Heart right ventricle (tissue), 16 donors: Measurements from ENCODE around the gene TRPC6. TPM values are rescaled to one million over a fixed set of nuclear protein-coding genes. Genes with fewer than 3 reads are reported as not detected.

Experiments used
- ATAC-seq, 8 donors: fragments of 200-7000 bp; cut with Tn5 transposase; one replicate each; pipeline ENCODE4 v1.9.1; 2020; ENCODE audit warnings: mild to moderate bottlenecking in 8 of 8, moderate library complexity in 8 of 8, moderate number of reproducible peaks in 1 of 8
- DNase-seq, 2 donors: peaks; one replicate each; pipeline ENCODE4 v3.0.0-alpha.2; 2020
- H3K27ac ChIP-seq, 10 donors: fragments of 200-600 bp; sonication (generic) in 2 of 10; one replicate each; pipeline versions ENCODE4 v1.5.0 to v1.8.0; 2020 to 2022; ENCODE audit warnings: mild to moderate bottlenecking in 3 of 10
- H3K27me3 ChIP-seq, 7 donors: fragments of 200-600 bp; one replicate each; pipeline ENCODE4 v1.8.0; 2021 to 2022; ENCODE audit warnings: mild to moderate bottlenecking in 2 of 7
- H3K36me3 ChIP-seq, 9 donors: fragments of 200-600 bp; sonication (generic) in 1 of 9; one replicate each; pipeline versions ENCODE4 v1.5.0 to v1.8.0; 2020 to 2022; ENCODE audit warnings: mild to moderate bottlenecking in 2 of 9
- H3K4me1 ChIP-seq, 9 donors: fragments of 200-600 bp; sonication (generic) in 1 of 9; one replicate each; pipeline versions ENCODE4 v1.5.0 to v1.8.0; 2020 to 2022; ENCODE audit warnings: mild to moderate bottlenecking in 4 of 9
- H3K4me3 ChIP-seq, 10 donors: fragments of 200-600 bp; sonication (generic) in 2 of 10; one replicate each; pipeline versions ENCODE4 v1.5.0 to v1.8.0; 2020 to 2022; ENCODE audit warnings: mild to moderate bottlenecking in 7 of 10, moderate library complexity in 2 of 10
- H3K9me3 ChIP-seq, 11 donors: fragments of 200-600 bp in 10 of 11; sonication (generic) in 2 of 11; one replicate each; pipeline versions ENCODE4 v1.5.0 to v1.8.0; 2013 to 2022; ENCODE audit warnings: mild to moderate bottlenecking in 2 of 11, control low read depth in 1 of 11, moderate library complexity in 1 of 11
- CTCF ChIP-seq, 9 donors: fragments of 200-600 bp; sonication (generic) in 2 of 9; IDR thresholded peaks; one replicate each; pipeline versions ENCODE4 v1.5.0 to v1.8.0; 2021 to 2022; ENCODE audit warnings: antibody characterized with exemption in 9 of 9, mild to moderate bottlenecking in 5 of 9, moderate library complexity in 1 of 9
- WGBS, 2 donors: extraction: QIAGEN DNeasy Blood & Tissue Kit; methylation state at CpG; one replicate each; pipeline ENCODE4 v1.1.7; 2013; ENCODE audit warnings: inconsistent platforms in 1 of 2; 5-methylcytosine and 5-hydroxymethylcytosine counted together
- intact Hi-C, 10 donors: fragments of 100-400 bp; cut with DNase I; formaldehyde crosslinking; loops; one replicate each; pipeline versions ENCODE4 v1.11.1 to v1.14.2; 2022
- microRNA-seq, 2 donors: library from miRNA; unstranded; fragments of <30 nt; microRNA quantifications; one replicate each; pipeline ENCODE4 v1.2.0, GENCODE V29; 2021
- polyA plus RNA-seq, 2 donors: library from polyadenylated mRNA; stranded (reverse); fragments of 200-250 nt; gene quantifications; one replicate each; pipeline ENCODE4 v1.2.3, GENCODE V29; 2013
- total RNA-seq, 10 donors: library from RNA; stranded (reverse); fragmentation: NEBNext Ultra II Directional in 3 of 10; extraction: Animal tissue kit (Norgen Biotek cat#: 25700) in 3 of 10; gene quantifications; one replicate each; pipeline versions ENCODE4 v1.2.1 to v1.2.4, GENCODE V29; 2021 to 2023
- donor health status: Arrhythmogenic right ventricular cardiomyopathy.
- donor health status: ischemic (EF 13 %, LVEDD 7.1; RV severe dilation, severe dysfunction).
- donor health status: healthy with polysubstance abuse.
- donor health status: DM: no; HTN: yes; CAD: no.
- donor health status: DM: no; HTN: no; CAD: no.
- donor health status: ischemic (EF 25% LVEDD 6.9; RV normal size, moderate dysfunction).
- donor health status: ischemic (EF 25% LVEDD 5.7; RV mildly dilated, moderate dysfunction).
- donor health status: healthy.
- donor health status: DM: yes; HTN: yes; CAD: no.
- donor health status: Ischemic cardiomyopathy.
- donor health status: ischemic (EF 35%, LVEDD 5.7; RV mildly dilated, moderate dysfunction).
- donor health status: nonischemic (EF 11% LVEDD 7.7; RV severe dilation, severe dysfunction).
- donor health status: DM: yes; HTN: yes; CAD: no.
- donor health status: PGD.
- donor health status: ischemic (EF 29% LVEDD 5.4; RV normal size, mild dysfunction).
- donor health status: nonischemic (EF 23%, LVEDD 6.1; RV moderate dilation, normal function).

Gene TRPC6
- total and polyA plus RNA-seq, 12 donors, result 0.14 to 1.4 (median 0.40) TPM

- peak in 5 of 8 donors; percentile 24 to 57 (median 45) for ATAC-seq
- Histone ChIP-seq H3K4me1 (peaks cover 0 to 4% (median 0%) of the 10 kb centered on the region in 9 donors), H3K27me3 (no peaks in the 10 kb centered on the region), H3K36me3 (no peaks in the 10 kb centered on the region), H3K4me3 (no peak overlapping the region), H3K9me3 (peaks cover 0 to 40% (median 15%) of the 10 kb centered on the region in 11 donors), H3K27ac (peak overlapping the region in 2 of 10 donors; percentile 9 to 17)
- 44 to 52% methylated on average over 2 of the region's 2 CpGs for WGBS, 2 donors
- intact Hi-C loops, result loop anchor here in 1 of 10 donors (10.0 kb wide), 1 partner anchor 445 kb away; no protein-coding TSS in a partner anchor
- no peak for DNase-seq
- TF ChIP-seq CTCF (IDR thresholded peaks at IDR 0.05), result no peak
Measured at GRCh38 chr11:101429703-101430540, 153.9 kb downstream of the TRPC6 start.

- H3K4me1 ChIP-seq, result peaks cover 0 to 4% (median 0%) of the 10 kb centered on the region in 9 donors
- H3K36me3 ChIP-seq, result no peaks in the 10 kb centered on the region
- ATAC-seq, result peak in 1 of 8 donors; percentile 64
- intact Hi-C loops, result no loop called here
- H3K27ac ChIP-seq, result no peak overlapping the region
- TF ChIP-seq CTCF (IDR thresholded peaks at IDR 0.05), result peak in 3 of 9 donors; percentile 22 to 23 (median 22)
- peaks cover 0 to 40% (median 15%) of the 10 kb centered on the region in 11 donors for H3K9me3 ChIP-seq
- H3K4me3 ChIP-seq, result no peak overlapping the region
- no peak for DNase-seq
- H3K27me3 ChIP-seq, result no peaks in the 10 kb centered on the region
- 83 to 92% methylated on average over 1 of the region's 1 CpG for WGBS, 2 donors
Measured at GRCh38 chr11:101428918-101429317, 154.9 kb downstream of the TRPC6 start.

GRCh38 chr11:101407324-101407723 is 176.5 kb downstream of the TRPC6 start:
- intact Hi-C loops, result no loop called here
- ATAC-seq (no peak), DNase-seq (no peak)
- no peak overlapping the region for H3K4me3 ChIP-seq
- no peak for TF ChIP-seq CTCF (IDR thresholded peaks at IDR 0.05)
- WGBS, 2 donors, result 55 to 83% methylated on average over 2 of the region's 2 CpGs
- no peaks in the 10 kb centered on the region for H3K4me1 ChIP-seq
- no peaks in the 10 kb centered on the region for H3K36me3 ChIP-seq
- no peak overlapping the region for H3K27ac ChIP-seq
- H3K27me3 ChIP-seq, result no peaks in the 10 kb centered on the region
- peaks cover 0 to 8% (median 0%) of the 10 kb centered on the region in 11 donors for H3K9me3 ChIP-seq

Small RNA genes within 50 kb of the gene (microRNA-seq; reads per million reads assigned to microRNA genes)
- 0 reads per million in 2 donors for gene MIR3920
